Upper lobe of left lung (tissue), 4 donors: ENCODE results near the gene DMGDH.
"Not testable (repeated sequence)": the region's sequence is repeated elsewhere in the genome, so short reads cannot be mapped to it uniquely, and the experiment has no call there.

Experiments used
- EP300 ChIP-seq, 4 donors: sonication (generic); formaldehyde crosslinking; IDR thresholded peaks; one replicate each; pipeline ENCODE4 v1.5.1; 2017; ENCODE audit warnings: antibody characterized with exemption in 4 of 4, control low read depth in 2 of 4
- POLR2A ChIP-seq, 4 donors: fragments of 450-650 bp; IDR thresholded peaks; one replicate each; pipeline ENCODE4 v1.5.1; 2016 to 2017; ENCODE audit warnings: antibody characterized with exemption in 4 of 4, mild to moderate bottlenecking in 2 of 4
- POLR2AphosphoS5 ChIP-seq, 2 donors: sonication (generic); formaldehyde crosslinking; IDR thresholded peaks; one replicate each; pipeline ENCODE4 v1.5.1; 2017; ENCODE audit warnings: antibody characterized with exemption in 2 of 2
- TF ChIP-seq, protein P1 (sequence below), 6 experiments: fragments of 450-650 bp in 4 of 6; fragments of 200-600 bp in 2 of 6; sonication (generic) in 2 of 6; IDR thresholded peaks; one replicate each; pipeline ENCODE4 v1.5.1; 2016 to 2019; ENCODE audit warnings: antibody characterized with exemption in 6 of 6

DNA sequence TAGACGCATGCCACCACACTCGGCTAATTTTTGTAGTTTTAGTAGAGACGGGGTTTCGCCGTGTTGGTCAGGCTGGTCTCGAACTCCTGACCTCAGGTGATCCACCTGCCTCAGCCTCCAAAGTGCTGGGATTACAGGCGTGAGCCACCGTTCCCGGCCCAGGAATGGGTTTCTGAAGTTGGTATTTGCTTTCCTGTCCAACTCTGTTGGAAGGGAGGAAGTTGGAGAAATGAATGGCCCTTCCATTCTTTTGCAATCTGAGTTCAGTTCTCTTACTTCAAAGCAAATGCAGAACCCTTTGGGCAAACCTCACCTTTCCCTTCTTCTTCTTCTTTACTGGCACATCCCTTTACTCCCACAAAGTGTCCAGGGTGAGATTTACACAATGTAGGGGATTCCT is 86.3 kb downstream of the DMGDH start:
- TF ChIP-seq, protein P1, sequence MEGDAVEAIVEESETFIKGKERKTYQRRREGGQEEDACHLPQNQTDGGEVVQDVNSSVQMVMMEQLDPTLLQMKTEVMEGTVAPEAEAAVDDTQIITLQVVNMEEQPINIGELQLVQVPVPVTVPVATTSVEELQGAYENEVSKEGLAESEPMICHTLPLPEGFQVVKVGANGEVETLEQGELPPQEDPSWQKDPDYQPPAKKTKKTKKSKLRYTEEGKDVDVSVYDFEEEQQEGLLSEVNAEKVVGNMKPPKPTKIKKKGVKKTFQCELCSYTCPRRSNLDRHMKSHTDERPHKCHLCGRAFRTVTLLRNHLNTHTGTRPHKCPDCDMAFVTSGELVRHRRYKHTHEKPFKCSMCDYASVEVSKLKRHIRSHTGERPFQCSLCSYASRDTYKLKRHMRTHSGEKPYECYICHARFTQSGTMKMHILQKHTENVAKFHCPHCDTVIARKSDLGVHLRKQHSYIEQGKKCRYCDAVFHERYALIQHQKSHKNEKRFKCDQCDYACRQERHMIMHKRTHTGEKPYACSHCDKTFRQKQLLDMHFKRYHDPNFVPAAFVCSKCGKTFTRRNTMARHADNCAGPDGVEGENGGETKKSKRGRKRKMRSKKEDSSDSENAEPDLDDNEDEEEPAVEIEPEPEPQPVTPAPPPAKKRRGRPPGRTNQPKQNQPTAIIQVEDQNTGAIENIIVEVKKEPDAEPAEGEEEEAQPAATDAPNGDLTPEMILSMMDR (IDR thresholded peaks at IDR 0.05), result not testable (repeated sequence)
- not testable (repeated sequence) for TF ChIP-seq POLR2A, POLR2AphosphoS5, EP300 (IDR thresholded peaks at IDR 0.05)
